Endodermal cell (in vitro differentiated cells): ENCODE data around the gene MR1. TPM values are rescaled to one million over a fixed set of nuclear protein-coding genes. Genes with fewer than 3 reads are reported as not detected.
A peak's percentile ranks its signal among the peaks of the same experiment; 100 is the strongest.
"Not testable (repeated sequence)": the region's sequence is repeated elsewhere in the genome, so short reads cannot be mapped to it uniquely, and the experiment has no call there.

Experiments used
- DNase-seq: peaks from one replicate; pipeline ENCODE4 v3.0.0-alpha.2; 2017
- H3K27ac ChIP-seq: 2 replicates; pipeline ENCODE4 v1.5.1; 2013; ENCODE audit warnings: mild to moderate bottlenecking, low read depth, low read length, moderate library complexity
- H3K27me3 ChIP-seq: 2 replicates; pipeline ENCODE4 v1.6.1; 2013; ENCODE audit warnings: mild to moderate bottlenecking, low read length, moderate library complexity; ENCODE audit not compliant: insufficient read depth, control insufficient read depth, poor library complexity, severe bottlenecking
- H3K36me3 ChIP-seq: 2 replicates; pipeline ENCODE4 v1.7.0; 2013; ENCODE audit warnings: mild to moderate bottlenecking, low read length, moderate library complexity; ENCODE audit not compliant: control insufficient read depth, insufficient read depth
- H3K4me1 ChIP-seq: one replicate; pipeline ENCODE4 v1.7.0; 2013; ENCODE audit warnings: low read length; ENCODE audit not compliant: control insufficient read depth, insufficient read depth
- H3K4me3 ChIP-seq: 2 replicates; pipeline ENCODE4 v1.5.1; 2013; ENCODE audit warnings: mild to moderate bottlenecking, low read length, moderate library complexity
- H3K9ac ChIP-seq: 2 replicates; pipeline ENCODE4 v1.6.1; 2013; ENCODE audit warnings: mild to moderate bottlenecking, low read length, moderate library complexity; ENCODE audit not compliant: poor library complexity, severe bottlenecking; ENCODE audit errors: extremely low read depth
- H3K9me3 ChIP-seq: 2 replicates; pipeline ENCODE4 v1.6.1; 2013; ENCODE audit warnings: mild to moderate bottlenecking, low read length, moderate library complexity; ENCODE audit not compliant: control insufficient read depth
- H3K27ac Mint-ChIP-seq: 2 replicates; pipeline ENCODE4 v1.8.0; 2020; ENCODE audit warnings: mixed read lengths
- H3K27me3 Mint-ChIP-seq: 2 replicates; pipeline ENCODE4 v1.8.0; 2021; ENCODE audit warnings: mild to moderate bottlenecking, mixed read lengths; ENCODE audit not compliant: insufficient read depth
- H3K36me3 Mint-ChIP-seq: 2 replicates; pipeline ENCODE4 v1.8.0; 2020; ENCODE audit warnings: low read depth, mixed read lengths
- H3K4me1 Mint-ChIP-seq: 2 replicates; pipeline ENCODE4 v1.8.0; 2020; ENCODE audit warnings: mixed read lengths
- H3K4me3 Mint-ChIP-seq: 2 replicates; pipeline ENCODE4 v1.8.0; 2020; ENCODE audit warnings: mild to moderate bottlenecking, moderate library complexity, mixed read lengths
- H3K9me3 Mint-ChIP-seq: 2 replicates; pipeline ENCODE4 v1.8.0; 2020; ENCODE audit warnings: mild to moderate bottlenecking, mixed read lengths
- CTCF ChIP-seq: fragments of 200-600 bp; sonication (generic); conservative IDR thresholded peaks from 2 replicates; pipeline ENCODE4 v1.5.0; 2021; ENCODE audit warnings: antibody characterized with exemption, mild to moderate bottlenecking
- WGBS, 2 experiments: methylation state at CpG; one replicate each; pipeline versions ENCODE4 v1.1.5 to v1.1.7; 2013; ENCODE audit warnings: missing lambda C conversion rate in 2 of 2, mixed read lengths in 1 of 2; ENCODE audit not compliant: insufficient coverage in 1 of 2, insufficient read length in 1 of 2; 5-methylcytosine and 5-hydroxymethylcytosine counted together
- total RNA-seq, 2 donors: library from RNA; stranded (reverse); fragmentation: NEBNext Ultra II Directional in 1 of 2; extraction: Animal tissue kit (Norgen Biotek cat#: 25700) in 1 of 2; gene quantifications; 2 replicates in 1 of 2; 3 replicates in 1 of 2; pipeline ENCODE4 v1.2.1, GENCODE V29; 2021

The MR1 gene
- total RNA-seq, 2 donors from 2014 or later, result 0.22 to 0.35 TPM

- peak overlapping the region; percentile 3 for H3K27ac Mint-ChIP-seq
- H3K4me3 ChIP-seq, result no peak overlapping the region
- H3K27ac ChIP-seq, result no peak overlapping the region
- no peak for TF ChIP-seq CTCF
- H3K9ac ChIP-seq, result no peak overlapping the region
- WGBS, 2 experiments, result 64 to 66% methylated on average over 3 of the region's 3 CpGs
- H3K4me3 Mint-ChIP-seq, result no peak overlapping the region
- peaks cover 5% of the 10 kb centered on the region for H3K9me3 Mint-ChIP-seq
- H3K4me1 ChIP-seq, result peaks cover 10% of the 10 kb centered on the region
- peaks cover 24% of the 10 kb centered on the region for H3K4me1 Mint-ChIP-seq
- DNase-seq, result no peak
- H3K36me3 ChIP-seq, result no peaks in the 10 kb centered on the region
- no peaks in the 10 kb centered on the region for H3K27me3 ChIP-seq
- peaks cover 9% of the 10 kb centered on the region for H3K9me3 ChIP-seq
- H3K27me3 Mint-ChIP-seq, result peaks cover 13% of the 10 kb centered on the region
- H3K36me3 Mint-ChIP-seq, result no peaks in the 10 kb centered on the region
These were observed 23.3 kb downstream of the MR1 start for GRCh38 chr1:181057079-181057478.

GRCh38 chr1:181059435-181059834 lies 25.7 kb downstream of the MR1 start:
- peaks cover 38% of the 10 kb centered on the region for H3K4me1 Mint-ChIP-seq
- H3K4me3 ChIP-seq, result no peak overlapping the region
- no peaks in the 10 kb centered on the region for H3K36me3 Mint-ChIP-seq
- peaks cover 5% of the 10 kb centered on the region for H3K9me3 Mint-ChIP-seq
- H3K36me3 ChIP-seq, result no peaks in the 10 kb centered on the region
- no peak overlapping the region for H3K9ac ChIP-seq
- peaks cover 9% of the 10 kb centered on the region for H3K9me3 ChIP-seq
- H3K27me3 Mint-ChIP-seq, result peaks cover 4% of the 10 kb centered on the region
- DNase-seq, result no peak
- H3K27ac ChIP-seq, result no peak overlapping the region
- no peak for TF ChIP-seq CTCF
- H3K27me3 ChIP-seq, result no peaks in the 10 kb centered on the region
- H3K4me3 Mint-ChIP-seq, result no peak overlapping the region
- H3K27ac Mint-ChIP-seq, result no peak overlapping the region
- H3K4me1 ChIP-seq, result peaks cover 13% of the 10 kb centered on the region

- H3K4me1 ChIP-seq, result peaks cover 13% of the 10 kb centered on the region
- H3K9ac ChIP-seq, result no peak overlapping the region
- Mint-ChIP-seq H3K4me3 (no peak overlapping the region), H3K27ac (peak overlapping the region; percentile 3), H3K36me3 (no peaks in the 10 kb centered on the region), H3K9me3 (peaks cover 5% of the 10 kb centered on the region), H3K27me3 (peaks cover 4% of the 10 kb centered on the region), H3K4me1 (peaks cover 40% of the 10 kb centered on the region)
- H3K27ac ChIP-seq, result no peak overlapping the region
- H3K4me3 ChIP-seq, result no peak overlapping the region
- 85 to 95% methylated on average over 1 of the region's 1 CpG for WGBS, 2 experiments
- no peak for DNase-seq
- TF ChIP-seq CTCF, result no peak
- H3K36me3 ChIP-seq, result no peaks in the 10 kb centered on the region
- peaks cover 9% of the 10 kb centered on the region for H3K9me3 ChIP-seq
- H3K27me3 ChIP-seq, result no peaks in the 10 kb centered on the region
These were observed 26.3 kb downstream of the MR1 start for GRCh38 chr1:181060066-181060465.

- H3K27ac Mint-ChIP-seq, result not testable (repeated sequence)
These were observed 27.2 kb downstream of the MR1 start for GRCh38 chr1:181060947-181061346.

More at GRCh38 chr1:181060947-181061346, 27.2 kb downstream of the MR1 start:
- H3K27me3 ChIP-seq, H3K27me3 Mint-ChIP-seq, H3K4me3 Mint-ChIP-seq, H3K4me3 ChIP-seq, H3K9ac ChIP-seq, H3K27ac ChIP-seq, DNase-seq, H3K36me3 ChIP-seq, H3K36me3 Mint-ChIP-seq, H3K9me3 ChIP-seq, H3K9me3 Mint-ChIP-seq: not testable (repeated sequence)
- H3K4me1 ChIP-seq, result peaks cover 13% of the 10 kb centered on the region
- peaks cover 39% of the 10 kb centered on the region for H3K4me1 Mint-ChIP-seq
- WGBS, 2 experiments, result 99% methylated on average over 4 of the region's 4 CpGs; no CpG with 5 or more reads in 1 of the 2 experiments
